GM19438 (cell line): ENCODE measurements around the gene HLA-DMB.

ENCODE experiments used
- ATAC-seq: cut with Tn5 transposase; IDR thresholded peaks from one replicate; pipeline ENCODE4 v1.9.1; 2021; ENCODE audit warnings: low read depth; ENCODE audit not compliant: unreplicated experiment

HLA-DMB gene

DNA sequence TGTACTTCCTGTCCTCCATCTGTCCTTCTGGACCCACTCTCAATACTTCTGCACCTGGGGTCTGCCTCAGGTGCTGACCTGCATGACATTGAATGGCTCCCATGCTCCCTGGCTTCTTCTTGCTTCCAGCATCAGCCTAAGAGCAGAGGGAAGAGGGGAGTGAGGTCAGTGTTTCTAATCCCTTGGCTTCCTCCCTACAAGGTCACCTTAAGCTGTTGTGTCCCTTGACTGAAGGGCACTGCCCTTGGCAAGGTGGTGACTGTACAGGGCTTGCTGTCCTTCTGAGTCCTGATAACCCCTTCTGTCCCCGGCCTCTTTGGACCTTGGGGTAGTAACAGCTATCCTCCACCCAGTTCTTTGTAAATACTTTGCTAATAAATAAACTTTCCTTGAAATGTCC is 9.6 kb downstream of the HLA-DMB start:
- ATAC-seq = no peak

DNA sequence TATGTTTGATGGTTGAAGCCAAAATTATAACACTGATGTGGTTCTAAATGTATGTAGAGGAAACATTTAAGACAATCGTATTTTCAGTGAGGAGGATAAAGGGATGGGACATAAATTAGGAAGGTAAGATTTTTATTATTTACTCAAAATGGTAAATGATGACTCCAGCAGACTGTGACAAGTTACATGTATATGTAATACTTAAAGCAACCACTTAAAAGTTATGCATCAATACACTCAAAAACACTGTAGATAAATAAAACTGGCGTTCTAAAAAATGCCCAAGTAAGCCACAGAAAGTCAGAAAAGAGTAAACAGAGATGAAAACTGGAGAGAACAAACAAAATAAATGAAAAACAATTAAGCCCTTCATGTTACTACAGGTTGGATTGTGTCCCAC is 18.7 kb downstream of the HLA-DMB start:
- no peak for ATAC-seq

DNA sequence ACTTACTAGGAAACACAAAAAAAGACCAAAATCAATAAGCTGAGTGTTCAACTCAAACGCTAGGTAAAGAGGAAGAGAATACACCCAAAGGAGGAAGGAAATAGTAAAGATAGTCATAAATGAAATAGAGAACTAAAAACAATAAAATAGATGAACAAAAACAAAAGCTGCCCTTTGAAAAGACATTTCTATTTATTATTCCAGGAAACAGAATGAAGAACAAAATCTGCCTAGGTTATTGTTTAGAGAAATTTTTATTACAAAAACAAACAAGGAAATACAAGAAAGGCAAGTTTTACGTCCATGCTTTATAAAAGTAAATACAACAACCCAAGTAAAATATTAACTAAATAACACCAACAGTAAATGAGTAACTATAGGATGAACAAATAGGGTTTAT is 20.1 kb downstream of the HLA-DMB start:
- ATAC-seq = no peak

DNA sequence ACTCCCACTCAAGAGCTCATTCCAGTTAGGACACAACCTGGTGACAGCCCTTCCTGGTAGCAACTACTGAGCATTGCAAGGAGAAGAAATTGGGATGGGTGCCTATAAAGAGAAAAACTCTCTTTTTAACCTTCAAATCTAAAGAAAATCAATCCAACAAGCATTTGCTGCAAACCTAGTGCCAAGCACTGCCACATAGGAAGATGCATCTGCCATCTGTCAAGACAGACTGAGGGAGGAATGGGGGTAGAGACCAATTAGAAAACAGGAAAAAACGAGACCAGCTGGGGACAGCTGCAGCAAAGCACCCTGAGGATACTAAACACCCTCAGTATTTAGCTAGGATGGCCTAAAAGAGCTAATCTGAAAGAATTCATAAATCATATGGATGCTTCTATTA is 27.9 kb downstream of the HLA-DMB start:
- ATAC-seq = no peak

DNA sequence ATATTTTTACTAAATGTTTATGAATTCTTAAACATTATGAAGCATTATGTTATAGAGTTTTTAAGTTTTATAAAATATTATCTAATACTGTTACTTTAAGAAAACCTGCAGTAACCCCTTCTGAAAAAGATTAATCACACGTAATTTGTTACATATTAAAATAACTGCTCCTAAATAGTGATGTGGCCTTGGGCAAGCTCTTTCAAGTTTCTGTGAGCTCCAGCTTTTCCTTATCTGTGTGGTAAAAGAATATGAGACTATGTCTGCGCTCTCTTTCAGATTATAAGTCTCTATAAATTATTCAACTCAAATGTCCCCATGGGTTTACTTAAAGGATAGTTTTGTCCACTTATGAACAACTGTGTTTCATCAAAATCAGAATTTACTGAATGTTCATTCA is 31.9 kb downstream of the HLA-DMB start:
- no peak for ATAC-seq

DNA sequence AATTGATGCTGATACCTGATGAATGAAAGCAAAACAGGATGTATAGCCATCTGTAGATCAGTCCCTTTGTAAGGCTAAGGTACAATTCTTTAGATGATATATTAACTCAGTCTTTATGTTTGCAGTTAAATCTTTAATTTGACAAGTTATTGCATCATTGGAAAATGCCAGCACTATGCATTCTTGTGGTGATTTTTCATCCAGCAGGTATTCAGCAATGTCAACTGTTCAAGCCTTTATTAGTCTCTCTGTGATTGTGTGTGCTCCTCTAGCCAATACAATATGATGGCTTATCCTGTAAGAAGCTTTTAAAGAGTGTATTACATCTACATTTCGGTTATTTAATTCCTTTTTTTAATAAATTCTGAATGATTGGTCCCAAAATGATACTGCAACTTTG is 34.3 kb downstream of the HLA-DMB start:
- ATAC-seq = no peak

DNA sequence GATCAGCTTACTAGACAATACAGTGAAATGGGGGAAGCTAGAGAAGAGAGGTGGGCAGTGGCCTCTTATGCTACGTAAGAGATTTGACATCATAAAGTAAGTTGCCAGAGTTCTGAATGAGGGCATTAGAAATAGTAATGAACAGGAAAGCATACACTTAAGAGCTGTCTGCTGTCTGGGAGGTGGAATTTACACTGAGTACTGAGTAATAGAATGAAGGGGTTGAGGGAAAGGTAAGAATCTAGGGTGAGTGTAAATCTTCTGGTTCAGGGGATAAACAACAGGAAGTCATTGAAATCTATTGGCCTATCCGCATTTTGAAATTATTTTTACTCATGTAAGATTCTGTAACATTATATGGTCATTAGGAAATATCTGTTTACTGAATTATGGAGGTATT is 35.8 kb downstream of the HLA-DMB start:
- no peak for ATAC-seq

DNA sequence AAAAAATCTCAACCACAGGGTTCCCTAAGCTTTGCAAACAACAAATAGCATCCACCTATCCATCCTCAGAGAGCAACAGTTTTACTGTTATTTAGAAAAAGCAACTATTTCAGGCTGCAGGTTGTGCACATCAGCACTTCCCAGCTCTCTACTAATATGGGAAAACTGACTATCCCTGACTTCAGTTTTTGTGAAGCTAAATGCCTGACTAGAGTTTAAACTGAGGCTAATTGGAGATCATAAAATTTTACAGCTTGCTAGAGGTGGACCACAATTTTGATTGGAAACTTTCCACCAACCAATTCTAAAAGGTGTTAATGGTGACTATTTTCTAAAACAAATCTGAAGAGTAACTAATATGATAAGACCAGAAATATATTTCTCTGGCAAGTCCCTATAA is 36.9 kb downstream of the HLA-DMB start:
- no peak for ATAC-seq

DNA sequence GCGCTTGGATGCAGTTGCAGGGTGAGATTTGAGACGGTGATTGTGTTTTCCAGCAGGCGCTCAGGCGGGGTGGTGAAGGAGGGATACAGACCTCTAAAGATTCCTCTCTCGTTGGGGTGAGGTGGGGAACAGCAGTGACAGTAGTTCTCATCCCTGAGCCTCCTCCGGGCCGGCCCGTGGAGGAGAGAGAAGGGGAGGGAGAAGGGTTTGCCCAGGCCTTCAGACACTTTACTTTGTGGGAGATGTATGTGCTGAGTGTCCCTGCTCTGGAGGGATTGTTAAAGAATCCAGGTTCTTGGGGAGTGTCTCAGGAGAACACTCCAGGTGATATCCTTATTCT is 45.9 kb downstream of the HLA-DMB start:
- ATAC-seq = no peak

DNA sequence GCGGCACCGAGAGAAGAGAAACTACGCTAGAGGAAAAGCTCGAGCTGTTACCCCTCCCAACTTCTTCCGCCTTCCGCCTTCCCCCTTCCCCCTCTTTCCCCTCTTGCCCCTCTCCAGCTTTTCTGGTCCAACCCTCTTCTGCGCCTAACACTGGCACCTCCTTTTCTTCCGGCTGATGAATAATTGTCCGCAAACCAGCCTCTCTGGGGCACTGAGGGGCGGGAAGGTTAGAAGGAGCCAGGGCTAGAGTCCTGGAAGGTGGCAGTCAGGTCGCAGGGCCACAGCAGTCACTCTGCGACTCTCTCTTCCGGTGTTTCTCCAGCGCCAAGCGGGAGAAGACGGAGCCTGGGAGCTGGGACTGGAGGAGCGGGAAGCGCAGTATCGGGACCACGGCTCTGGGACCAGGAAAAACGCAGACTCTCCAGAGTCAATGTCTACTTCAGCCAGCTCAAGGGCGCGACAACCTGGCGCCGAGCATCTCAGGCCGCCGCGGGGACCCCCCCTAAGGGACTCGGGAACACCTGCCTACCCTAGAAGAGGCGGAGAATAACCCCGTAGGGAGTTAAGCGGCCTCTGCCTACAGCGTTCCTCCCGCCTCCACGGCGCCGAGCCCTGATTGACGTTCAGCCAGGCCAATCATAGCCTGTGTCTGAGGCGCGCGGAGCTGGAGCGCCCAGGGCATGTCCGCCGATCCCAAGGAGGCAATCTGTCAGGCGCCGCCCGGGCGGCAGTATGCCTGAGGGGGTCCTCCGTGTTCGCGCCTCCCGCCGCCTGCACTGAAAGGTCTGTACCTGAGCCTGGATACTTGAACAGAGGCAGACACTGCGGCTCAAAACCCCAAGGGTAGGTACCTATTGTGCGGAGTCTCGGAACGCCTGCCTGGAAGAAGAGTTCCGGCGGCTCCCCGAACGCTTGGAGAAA is 46.5 kb downstream of the HLA-DMB start:
- ATAC-seq = peak; percentile 91

DNA sequence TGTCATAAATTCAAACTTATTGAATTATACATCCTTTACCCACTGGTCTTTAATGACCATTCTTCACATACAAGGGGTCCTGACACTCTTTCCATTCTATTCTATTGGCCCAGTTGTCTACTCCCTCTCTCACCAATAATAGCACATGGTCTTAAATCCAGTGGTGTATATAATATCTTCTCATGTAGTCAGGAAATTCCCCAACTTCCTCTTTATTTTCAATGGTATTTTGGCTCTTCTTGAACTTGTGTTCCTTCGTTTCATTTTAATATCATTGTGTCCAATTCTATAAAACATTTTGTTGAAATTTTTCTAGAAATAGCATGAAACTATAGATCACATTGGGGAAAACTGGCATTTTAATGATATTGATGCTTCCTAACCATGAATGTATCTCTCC is 50.0 kb downstream of the HLA-DMB start:
- no peak for ATAC-seq

DNA sequence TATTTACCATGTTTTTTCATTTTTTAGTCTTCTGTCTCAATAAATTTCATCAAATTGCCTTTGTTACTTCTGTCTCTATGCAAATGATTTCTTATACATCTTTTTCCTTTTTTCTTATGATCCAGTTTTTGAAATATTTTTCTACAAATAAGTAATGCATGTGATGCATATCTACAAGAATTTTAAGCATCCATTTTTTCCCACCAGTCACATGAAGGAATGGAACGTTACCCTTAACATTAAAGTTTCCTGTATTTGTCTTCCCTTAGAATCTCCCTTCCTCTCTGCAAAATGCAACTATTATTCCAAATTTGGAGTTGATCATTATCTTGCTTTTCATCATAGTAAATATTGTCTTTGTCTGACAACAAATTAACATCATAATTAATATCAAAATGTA is 51.3 kb downstream of the HLA-DMB start:
- no peak for ATAC-seq

DNA sequence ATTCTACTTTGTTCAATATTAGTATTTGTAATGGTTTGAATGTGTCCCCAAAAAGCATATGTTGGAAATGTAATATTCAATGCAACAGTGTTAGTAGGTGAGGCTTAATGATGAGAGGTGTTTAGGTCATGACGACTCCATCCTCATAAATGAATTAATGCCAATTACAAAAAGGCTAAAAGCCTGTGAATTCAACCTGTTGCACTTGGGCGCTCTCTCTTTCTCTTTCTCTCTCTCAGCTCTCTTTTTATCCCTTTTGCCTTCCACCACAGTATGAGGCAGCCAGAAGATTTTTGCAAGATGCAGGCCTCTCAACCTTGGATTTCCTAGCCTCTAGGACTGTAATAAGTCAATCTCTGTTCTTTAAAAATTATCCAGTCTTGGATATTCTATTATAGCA is 52.3 kb downstream of the HLA-DMB start:
- ATAC-seq = no peak

DNA sequence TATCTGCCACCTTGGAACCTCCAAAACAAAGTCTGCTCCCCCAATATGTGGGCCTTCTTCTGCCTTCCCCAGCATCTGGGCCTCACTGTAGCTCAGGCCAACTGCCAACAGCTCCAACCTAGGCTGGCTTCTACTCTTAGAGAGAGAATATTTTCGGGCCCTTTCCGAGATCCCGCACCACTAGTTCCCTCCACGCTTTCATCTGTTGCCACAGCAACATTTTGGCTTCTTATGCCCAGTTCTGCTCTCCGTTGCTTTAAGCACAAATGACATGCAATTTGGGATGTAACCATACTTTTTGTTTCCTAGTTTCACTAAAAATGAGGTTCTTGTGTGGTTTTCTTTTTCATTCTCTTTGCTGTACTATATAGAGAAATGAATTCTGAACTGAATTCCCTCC is 53.2 kb downstream of the HLA-DMB start:
- no peak for ATAC-seq

DNA sequence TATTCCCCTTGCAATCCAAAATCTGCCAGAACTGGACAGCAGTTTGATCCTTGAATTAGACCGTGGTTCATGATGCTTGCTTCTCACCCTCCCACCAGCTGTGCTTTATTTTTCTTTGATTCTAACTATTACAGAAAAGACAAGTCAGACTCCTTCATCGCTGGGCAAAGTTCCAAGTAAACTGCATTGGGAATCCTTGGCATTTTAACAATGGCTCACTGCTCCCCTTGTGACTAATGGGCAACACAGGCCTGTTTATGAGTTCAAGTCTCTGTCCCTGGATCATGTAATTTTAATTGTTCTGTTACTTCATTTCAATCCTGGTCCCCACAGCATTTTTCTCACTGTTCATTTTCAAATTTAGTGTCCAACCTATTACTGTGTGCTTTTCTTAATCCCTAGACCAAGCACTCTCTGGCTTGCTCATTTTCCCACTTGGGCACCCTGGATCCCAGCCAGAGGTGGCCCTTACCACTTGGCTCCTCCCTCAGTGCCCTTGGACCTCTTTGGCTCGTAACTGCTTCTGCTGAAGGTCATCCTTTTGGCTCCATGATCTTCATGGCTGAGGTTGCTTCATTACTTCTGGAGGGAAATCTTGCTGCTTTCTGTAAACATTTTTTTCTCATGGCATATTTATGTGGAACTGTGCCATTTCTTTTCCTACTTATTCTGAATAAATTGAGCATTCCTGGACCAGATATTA is 54.0 kb downstream of the HLA-DMB start:
- no peak for ATAC-seq

DNA sequence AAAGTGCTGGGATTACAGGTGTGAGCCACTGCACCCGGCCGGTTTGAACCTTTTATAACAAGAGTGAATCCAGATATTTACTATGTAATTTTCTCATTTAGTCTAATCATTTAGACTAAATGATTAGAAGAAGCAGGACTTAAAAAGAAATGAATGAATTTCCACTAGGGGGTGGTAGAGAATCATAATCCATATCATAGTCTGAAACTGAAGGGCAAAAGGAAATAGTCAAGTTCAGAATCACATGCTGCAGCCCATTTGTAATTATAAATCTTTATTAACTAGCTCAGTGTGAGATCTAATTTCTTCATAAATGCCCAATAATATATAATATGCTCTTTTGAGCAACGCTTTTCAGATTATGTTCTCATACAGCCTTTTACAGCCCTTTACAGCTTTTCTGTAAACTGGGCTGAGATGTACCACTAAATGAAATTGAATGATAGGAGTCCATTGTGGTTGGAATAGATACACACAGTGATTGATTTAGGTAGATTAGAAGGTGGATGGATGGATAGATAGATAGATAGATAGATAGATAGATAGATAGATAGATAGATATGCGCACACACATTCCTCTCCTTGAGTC is 55.0 kb downstream of the HLA-DMB start:
- no peak for ATAC-seq
